ENCODE data around the gene FES.
"Not testable (repeated sequence)": the region's sequence is repeated elsewhere in the genome, so short reads cannot be mapped to it uniquely, and the experiment has no call there.

FES gene

DNA sequence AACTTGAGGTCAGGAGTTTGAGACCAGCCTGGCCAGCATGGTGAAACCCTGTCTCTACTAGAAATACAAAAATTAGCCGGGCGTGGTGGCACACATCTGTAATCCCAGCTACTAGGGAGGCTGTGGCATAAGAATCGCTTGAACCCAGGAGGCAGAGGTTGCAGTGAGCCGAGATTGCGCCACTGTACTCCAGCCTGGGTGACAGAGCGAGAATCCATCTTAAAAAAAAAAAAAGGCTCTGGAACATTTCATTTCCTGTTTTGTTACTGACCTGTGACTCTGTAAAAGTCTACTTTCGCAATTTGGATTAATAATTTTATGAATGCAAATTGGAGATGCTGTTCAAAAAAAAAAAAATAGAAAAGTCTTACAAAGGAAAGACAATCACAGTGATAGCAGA lies 43.8 kb downstream of the FES start:
- DNase-seq (ENCODE audit: low read depth in 2 of 2, low spot score in 1 of 2): not testable (repeated sequence)

- no peak for DNase-seq (ENCODE audit: low read depth in 2 of 2, low spot score in 1 of 2)
These were observed 45.1 kb downstream of the FES start for GRCh38 chr15:90929246-90930019.

DNA sequence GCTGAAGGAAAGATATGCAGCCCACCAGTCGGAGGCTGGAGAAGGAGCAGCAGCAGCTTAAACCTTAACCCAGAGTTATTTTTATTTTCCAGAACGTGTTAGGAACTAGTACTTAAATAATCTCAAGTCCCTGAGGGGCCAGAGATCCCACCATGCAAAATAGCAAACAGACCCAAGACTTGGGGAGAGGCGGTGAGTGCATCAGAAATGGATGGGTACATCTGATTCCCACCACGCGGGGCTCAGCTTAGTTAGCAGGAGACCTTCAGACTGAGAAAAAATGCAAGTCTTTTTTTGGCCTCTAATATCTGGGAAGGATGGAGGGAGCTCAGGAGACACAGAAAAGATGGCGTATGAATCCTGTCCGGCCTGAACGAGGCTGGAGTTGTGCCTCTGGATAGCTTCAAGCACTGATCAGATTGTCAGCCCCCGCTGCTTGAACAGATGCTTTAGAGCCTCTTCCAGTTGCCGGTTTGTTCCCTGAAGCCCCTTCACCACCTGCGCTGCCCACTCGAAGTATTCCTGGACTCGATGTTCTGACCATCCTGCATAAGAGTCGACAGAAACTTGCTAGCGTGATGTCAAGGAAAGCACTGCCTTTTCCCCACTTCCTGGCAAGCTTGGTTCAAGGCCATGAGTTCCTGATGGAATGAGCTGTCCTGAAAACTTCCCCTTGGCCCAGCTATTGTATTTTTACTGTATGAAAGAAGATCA lies 46.7 kb downstream of the FES start:
- DNase-seq (ENCODE audit: low read depth in 2 of 2, low spot score in 1 of 2): no peak

- no peak for DNase-seq (ENCODE audit: low read depth in 2 of 2, low spot score in 1 of 2)
These were observed 47.2 kb downstream of the FES start for GRCh38 chr15:90931575-90931827.

DNA sequence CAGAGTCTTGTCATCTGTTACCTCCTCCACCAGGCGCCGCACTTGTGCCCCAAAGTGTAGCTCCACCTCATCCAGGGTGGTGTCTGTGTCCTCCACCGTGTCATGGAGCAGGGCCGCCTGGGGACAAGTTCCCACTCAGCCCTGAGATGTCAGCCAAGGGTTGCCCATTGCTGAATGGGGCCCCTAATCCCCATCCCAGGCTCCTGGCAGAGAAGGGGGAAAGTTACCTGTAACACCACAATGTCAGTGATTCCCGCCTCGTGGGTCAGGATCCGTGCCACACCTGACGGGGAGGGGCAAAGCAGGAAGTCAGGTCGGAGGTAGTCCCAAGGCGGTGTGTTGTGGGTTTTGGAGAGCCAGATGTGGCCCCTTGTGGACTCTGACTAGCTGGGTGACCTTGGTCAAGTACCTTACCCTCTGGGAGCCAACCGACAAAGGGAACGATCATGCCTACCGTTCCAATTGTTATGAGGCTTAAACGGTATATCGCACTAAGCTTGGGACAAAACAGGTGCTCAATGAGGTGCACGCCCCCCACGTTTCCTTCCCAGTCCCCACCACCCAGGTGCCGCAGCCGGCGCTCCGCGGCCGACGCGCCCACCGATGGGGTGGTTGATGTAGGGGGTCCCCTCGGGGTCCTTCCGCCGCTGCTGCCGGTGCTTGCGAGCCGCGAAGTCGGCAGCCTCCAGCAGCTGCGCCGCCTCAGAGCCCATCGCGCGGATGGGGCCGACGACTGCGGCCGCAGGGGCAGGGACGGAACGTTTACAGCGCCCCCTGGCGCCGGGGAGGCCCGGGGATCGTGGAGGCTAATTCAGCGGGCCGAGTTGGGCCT lies 47.7 kb downstream of the FES start, which contains the start of gene HDDC3:
Gene HDDC3 (minus strand): TSS at position 722 of the 832 bp plus-strand sequence. CDS start 9 bp downstream, at position 713.
- peak; percentile 79 to 84 for DNase-seq (ENCODE audit: low read depth in 2 of 2, low spot score in 1 of 2)

DNA sequence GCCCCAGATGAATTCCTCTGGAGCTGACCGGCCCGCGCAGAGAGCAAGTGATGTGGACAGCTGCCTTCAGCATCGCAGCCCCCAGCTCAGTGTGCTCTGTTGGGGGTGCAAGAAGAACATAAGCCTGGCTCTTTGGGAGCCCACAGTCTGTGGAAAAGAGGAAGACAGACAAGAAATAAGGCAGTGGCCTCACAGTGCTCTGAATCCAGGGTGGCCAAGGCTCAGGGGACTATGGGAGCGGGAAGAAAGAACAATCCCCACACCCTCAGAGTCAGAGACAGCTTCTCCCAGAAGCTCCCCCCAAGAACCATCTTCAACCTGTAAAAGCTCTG lies 48.3 kb downstream of the FES start:
- DNase-seq (ENCODE audit: low read depth in 2 of 2, low spot score in 1 of 2): no peak

DNA sequence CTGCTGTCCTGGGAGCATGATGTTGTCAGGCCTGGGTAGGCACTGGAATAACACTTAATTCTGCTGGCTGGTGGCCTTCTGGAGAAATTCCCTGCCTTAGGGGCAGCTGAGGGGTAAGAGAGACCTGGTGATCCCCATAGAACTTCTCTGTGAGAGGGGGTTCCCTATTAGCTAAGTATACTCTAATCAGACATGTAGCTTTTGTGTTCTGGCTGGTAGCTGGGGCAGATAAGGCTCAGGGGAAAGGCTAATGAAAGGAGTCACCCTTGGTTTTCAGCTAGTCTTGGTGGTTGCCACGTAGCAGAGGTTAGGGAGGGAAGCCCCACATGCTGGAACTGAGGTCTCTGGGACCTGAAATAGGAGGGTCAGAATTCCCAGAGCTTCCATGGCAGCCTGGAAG lies 49.0 kb downstream of the FES start:
- no peak for DNase-seq (ENCODE audit: low read depth in 2 of 2, low spot score in 1 of 2)

GRCh38 chr15:90934256-90934948 lies 50.1 kb downstream of the FES start:
- peak; percentile 42 to 70 for DNase-seq (ENCODE audit: low read depth in 2 of 2, low spot score in 1 of 2)

GRCh38 chr15:90934949-90935751 lies 50.8 kb downstream of the FES start, which contains the start of gene UNC45A:
UNC45A (plus strand) TSS chr15:90935285; CDS start chr15:90935325, 40 bp downstream.
- peak; percentile 88 to 92 for DNase-seq (ENCODE audit: low read depth in 2 of 2, low spot score in 1 of 2)

- DNase-seq (ENCODE audit: low read depth in 2 of 2, low spot score in 1 of 2): no peak
These were observed 52.5 kb downstream of the FES start for GRCh38 chr15:90936823-90937222.

GRCh38 chr15:90938261-90938660 lies 54.0 kb downstream of the FES start:
- no peak for DNase-seq (ENCODE audit: low read depth in 2 of 2, low spot score in 1 of 2)

DNA sequence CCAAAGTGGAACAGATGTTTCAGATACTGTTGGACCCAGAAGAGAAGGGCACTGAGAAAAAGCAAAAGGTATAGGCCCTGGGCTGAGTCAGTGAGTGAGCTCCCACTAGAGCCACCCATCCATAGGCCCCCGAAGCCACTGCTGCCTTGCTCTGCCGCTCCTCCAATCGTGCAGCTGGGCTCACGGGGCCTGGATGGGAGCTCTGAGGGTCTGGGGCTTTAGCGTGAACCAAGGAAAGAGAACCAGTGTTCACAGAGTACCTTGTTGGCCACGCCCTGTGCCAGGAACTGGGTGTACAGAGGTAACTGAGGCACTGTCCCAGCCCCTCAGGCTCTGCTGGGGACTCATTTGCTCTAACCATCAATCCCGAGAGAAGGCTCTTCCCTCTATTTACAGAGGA lies 55.5 kb downstream of the FES start:
- no peak for DNase-seq (ENCODE audit: low read depth in 2 of 2, low spot score in 1 of 2)

GRCh38 chr15:90941038-90941437 lies 56.7 kb downstream of the FES start:
- DNase-seq (ENCODE audit: low read depth in 2 of 2, low spot score in 1 of 2): no peak

- no peak for DNase-seq (ENCODE audit: low read depth in 2 of 2, low spot score in 1 of 2)
These were observed 58.2 kb downstream of the FES start for GRCh38 chr15:90942354-90943120.

DNA sequence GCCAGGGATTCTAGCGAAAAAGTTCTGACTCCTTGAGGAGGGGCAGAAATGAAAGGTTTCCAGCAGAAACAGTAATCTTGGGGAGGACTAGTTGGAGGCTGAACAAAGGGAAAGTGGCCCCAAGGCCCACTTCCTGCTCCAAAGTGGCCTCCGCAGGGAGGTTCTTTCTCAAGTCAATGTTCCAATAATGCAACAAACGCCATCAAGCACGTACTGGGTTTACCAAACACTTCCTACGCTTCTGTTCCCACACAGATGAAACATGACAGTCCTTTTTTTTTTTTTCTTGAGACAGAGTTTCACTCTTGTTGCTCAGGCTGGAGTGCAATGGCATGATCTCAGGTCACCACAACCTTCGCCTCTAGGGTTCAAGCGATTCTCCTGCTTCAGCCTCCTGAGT lies 60.8 kb downstream of the FES start:
- DNase-seq (ENCODE audit: low read depth in 2 of 2, low spot score in 1 of 2): no peak
